MCF 10A (cell line): ENCODE results near the gene GSKIP. TPM values are rescaled to one million over a fixed set of nuclear protein-coding genes. Genes with fewer than 3 reads are reported as not detected.

ENCODE experiments used
- BruUV-seq: library from RNA; stranded (reverse); fragments of 400-500 nt; replicated peaks from 2 replicates; lab custom pipeline; 2021; lab: Mats Ljungman, UMichigan
- CTCF ChIA-PET: fragments of 300-600 bp; sonication (Branson Sonifier 250); formaldehyde crosslinking; extraction: SDS; loops from one replicate; lab custom pipeline; 2021; ENCODE audit warnings: antibody characterized with exemption, inconsistent platforms; lab: Yijun Ruan, JAX
- POLR2A ChIA-PET: fragments of 300-600, 350-650 bp; sonication (Branson Sonifier 250); formaldehyde crosslinking; extraction: SDS; loops from one replicate; lab custom pipeline; 2020; ENCODE audit warnings: antibody characterized with exemption, inconsistent platforms; lab: Yijun Ruan, JAX
- DNase-seq: peaks from one replicate; pipeline ENCODE4 v3.0.0-alpha.2; 2018; ENCODE audit not compliant: unreplicated experiment
- H3K27ac Mint-ChIP-seq: one replicate; pipeline ENCODE4 v1.8.0; 2022; ENCODE audit warnings: mild to moderate bottlenecking, low read depth, mixed read lengths; ENCODE audit not compliant: unreplicated experiment
- H3K27me3 Mint-ChIP-seq: one replicate; pipeline ENCODE4 v1.8.0; 2022; ENCODE audit warnings: mixed read lengths; ENCODE audit not compliant: insufficient read depth, unreplicated experiment
- H3K36me3 Mint-ChIP-seq: one replicate; pipeline ENCODE4 v1.8.0; 2022; ENCODE audit warnings: mild to moderate bottlenecking, moderate library complexity, mixed read lengths; ENCODE audit not compliant: insufficient read depth, unreplicated experiment
- H3K4me1 Mint-ChIP-seq: one replicate; pipeline ENCODE4 v1.8.0; 2022; ENCODE audit warnings: mixed read lengths; ENCODE audit not compliant: insufficient read depth, unreplicated experiment
- H3K4me3 Mint-ChIP-seq: one replicate; pipeline ENCODE4 v1.8.0; 2022; ENCODE audit warnings: mild to moderate bottlenecking, moderate library complexity, mixed read lengths; ENCODE audit not compliant: unreplicated experiment
- H3K9me3 Mint-ChIP-seq: one replicate; pipeline ENCODE4 v1.8.0; 2022; ENCODE audit warnings: mixed read lengths; ENCODE audit not compliant: unreplicated experiment
- intact Hi-C: fragments of 100-400 bp; cut with micrococcal nuclease; formaldehyde crosslinking; loops from 2 replicates; pipeline ENCODE4 v1.14.1; 2022
- total RNA-seq: library from RNA; stranded (reverse); gene quantifications from 2 replicates; pipeline ENCODE4 v1.2.3, GENCODE V29; 2022
- TF ChIP-seq, protein P1 (sequence below): fragments of 200-600 bp; IDR thresholded peaks from one replicate; pipeline ENCODE4 v1.8.0; 2022; ENCODE audit warnings: antibody characterized with exemption, mild to moderate bottlenecking; ENCODE audit not compliant: unreplicated experiment

The GSKIP gene
- total RNA-seq, 1 experiment from 2014 or later, result 19.8 TPM

DNA sequence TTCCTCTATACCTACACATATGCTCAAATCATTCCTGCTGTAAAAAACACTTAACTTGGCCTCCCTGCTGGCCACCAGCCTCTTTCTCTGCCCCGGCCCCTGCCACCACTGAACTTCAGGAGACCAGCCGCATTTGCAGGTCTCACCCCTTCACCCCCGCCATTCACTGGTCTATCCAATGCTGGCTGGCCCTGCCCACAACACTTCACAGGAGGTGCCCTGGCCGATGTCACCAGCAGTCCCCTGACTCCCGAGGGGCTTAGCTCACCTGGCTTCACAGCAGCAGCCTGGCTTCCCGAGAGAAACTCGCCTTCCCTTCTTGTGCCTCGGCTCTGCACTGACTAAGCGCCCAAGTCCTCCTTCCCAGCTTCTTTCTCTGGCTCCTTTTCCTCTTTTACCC lies 36.1 kb downstream of the GSKIP start:
- no TSS peak for BruUV-seq
- Mint-ChIP-seq H3K9me3 (no peaks in the 10 kb centered on the region), H3K36me3 (no peaks in the 10 kb centered on the region), H3K4me3 (no peak overlapping the region), H3K27me3 (peaks cover 23% of the 10 kb centered on the region), H3K27ac (no peak overlapping the region), H3K4me1 (no peaks in the 10 kb centered on the region)
- POLR2A ChIA-PET, result interaction anchor here (0.6 kb wide), 1 partner anchor 303 kb away, joined by 3 read pairs; no protein-coding TSS in a partner anchor
- DNase-seq, result no peak
- CTCF ChIA-PET, result interaction anchor here (0.9 kb wide), 1 partner anchor 102 kb away, joined by 3 read pairs; no protein-coding TSS in a partner anchor
- intact Hi-C loops, result no loop called here
- TF ChIP-seq, protein P1, sequence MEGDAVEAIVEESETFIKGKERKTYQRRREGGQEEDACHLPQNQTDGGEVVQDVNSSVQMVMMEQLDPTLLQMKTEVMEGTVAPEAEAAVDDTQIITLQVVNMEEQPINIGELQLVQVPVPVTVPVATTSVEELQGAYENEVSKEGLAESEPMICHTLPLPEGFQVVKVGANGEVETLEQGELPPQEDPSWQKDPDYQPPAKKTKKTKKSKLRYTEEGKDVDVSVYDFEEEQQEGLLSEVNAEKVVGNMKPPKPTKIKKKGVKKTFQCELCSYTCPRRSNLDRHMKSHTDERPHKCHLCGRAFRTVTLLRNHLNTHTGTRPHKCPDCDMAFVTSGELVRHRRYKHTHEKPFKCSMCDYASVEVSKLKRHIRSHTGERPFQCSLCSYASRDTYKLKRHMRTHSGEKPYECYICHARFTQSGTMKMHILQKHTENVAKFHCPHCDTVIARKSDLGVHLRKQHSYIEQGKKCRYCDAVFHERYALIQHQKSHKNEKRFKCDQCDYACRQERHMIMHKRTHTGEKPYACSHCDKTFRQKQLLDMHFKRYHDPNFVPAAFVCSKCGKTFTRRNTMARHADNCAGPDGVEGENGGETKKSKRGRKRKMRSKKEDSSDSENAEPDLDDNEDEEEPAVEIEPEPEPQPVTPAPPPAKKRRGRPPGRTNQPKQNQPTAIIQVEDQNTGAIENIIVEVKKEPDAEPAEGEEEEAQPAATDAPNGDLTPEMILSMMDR, result no peak

DNA sequence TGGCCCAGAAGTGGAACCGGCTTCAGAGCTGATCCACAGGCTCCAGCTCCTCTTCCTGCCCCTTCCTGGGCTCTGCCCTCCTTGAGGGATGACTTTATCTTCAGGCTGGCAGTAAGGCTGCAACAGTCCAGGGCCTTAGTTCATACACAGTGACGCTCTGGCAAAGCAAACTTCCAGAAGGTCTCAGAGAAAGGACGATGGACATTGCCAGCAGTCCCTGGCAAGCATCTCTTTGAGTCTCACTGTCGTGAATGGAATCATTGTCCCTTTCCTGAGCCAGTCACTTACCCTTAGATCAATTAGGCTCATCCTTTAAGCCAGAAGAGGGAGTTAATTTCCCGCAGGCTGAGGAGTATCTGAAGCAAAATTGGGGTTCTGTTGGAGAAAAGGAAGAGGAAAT lies 37.2 kb downstream of the GSKIP start:
- no peaks in the 10 kb centered on the region for H3K4me1 Mint-ChIP-seq
- intact Hi-C loops, result no loop called here
- H3K27me3 Mint-ChIP-seq, result peaks cover 23% of the 10 kb centered on the region
- no peaks in the 10 kb centered on the region for H3K36me3 Mint-ChIP-seq
- no peak for DNase-seq
- no peak overlapping the region for H3K4me3 Mint-ChIP-seq
- no TSS peak for BruUV-seq
- H3K27ac Mint-ChIP-seq, result no peak overlapping the region
- ChIA-PET POLR2A (interaction anchor here (0.6 kb wide), 1 partner anchor 91 kb away, joined by 4 read pairs; no protein-coding TSS in a partner anchor), CTCF (interaction anchor here (0.9 to 1.1 kb wide), 2 partner anchors 12 to 103 kb away, joined by 3 read pairs; no protein-coding TSS in a partner anchor)
- no peaks in the 10 kb centered on the region for H3K9me3 Mint-ChIP-seq
- TF ChIP-seq, protein P1, result no peak

DNA sequence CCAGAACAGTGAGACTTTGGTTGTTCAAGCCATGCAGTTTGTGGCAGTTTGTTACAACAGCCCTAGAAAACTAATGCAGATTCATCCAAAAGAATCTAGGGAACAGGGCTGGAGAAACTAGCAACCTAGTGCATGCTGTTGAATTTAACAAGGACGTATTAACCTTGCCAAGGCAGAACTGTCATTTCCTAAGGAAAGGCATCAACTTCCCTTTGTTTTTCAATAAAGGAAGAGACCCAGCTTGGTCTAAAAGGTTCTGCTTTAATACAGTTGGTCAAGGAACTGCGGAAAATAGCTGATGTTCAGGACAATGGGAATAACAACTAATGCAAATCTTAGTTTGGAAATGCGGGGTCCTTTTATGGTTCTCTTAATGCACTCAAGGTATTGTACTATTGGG lies 40.1 kb downstream of the GSKIP start:
- no peak overlapping the region for H3K4me3 Mint-ChIP-seq
- no peaks in the 10 kb centered on the region for H3K36me3 Mint-ChIP-seq
- intact Hi-C loops, result no loop called here
- TF ChIP-seq, protein P1, result no peak
- no TSS peak for BruUV-seq
- H3K9me3 Mint-ChIP-seq, result no peaks in the 10 kb centered on the region
- ChIA-PET POLR2A (no interaction called here), CTCF (no interaction called here)
- no peaks in the 10 kb centered on the region for H3K4me1 Mint-ChIP-seq
- no peak for DNase-seq
- H3K27me3 Mint-ChIP-seq, result peaks cover 18% of the 10 kb centered on the region
- no peak overlapping the region for H3K27ac Mint-ChIP-seq

DNA sequence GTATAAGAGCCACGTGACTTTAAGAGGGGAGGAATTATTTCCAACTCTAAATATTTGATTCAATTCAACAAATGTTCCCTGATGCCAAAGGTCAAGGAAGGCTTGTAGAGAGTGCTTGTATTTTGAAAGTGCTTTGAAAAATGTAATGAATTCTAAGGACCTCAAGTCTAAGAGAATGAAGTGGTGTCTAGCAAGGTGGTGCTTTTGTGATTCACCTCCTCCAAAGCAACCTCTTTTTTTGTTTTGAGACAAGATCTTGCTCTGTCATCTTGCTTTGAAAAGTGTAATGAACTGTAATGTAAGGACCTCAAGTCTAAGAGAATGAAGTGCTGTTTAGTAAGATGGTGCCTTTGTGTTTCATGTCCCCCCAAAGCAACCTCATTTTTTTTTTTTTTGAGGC lies 42.4 kb downstream of the GSKIP start:
- no TSS peak for BruUV-seq
- Mint-ChIP-seq H3K36me3 (no peaks in the 10 kb centered on the region), H3K4me1 (no peaks in the 10 kb centered on the region), H3K4me3 (no peak overlapping the region), H3K27ac (no peak overlapping the region), H3K9me3 (no peaks in the 10 kb centered on the region), H3K27me3 (no peaks in the 10 kb centered on the region)
- no peak for DNase-seq
- ChIA-PET CTCF (no interaction called here), POLR2A (no interaction called here)
- intact Hi-C loops, result no loop called here
- TF ChIP-seq, protein P1, result no peak
